ENCODE data around the gene RADIL. TPM values are rescaled to one million over a fixed set of nuclear protein-coding genes. Genes with fewer than 3 reads are reported as not detected.
"Not testable (repeated sequence)": the region's sequence is repeated elsewhere in the genome, so short reads cannot be mapped to it uniquely, and the experiment has no call there.

Gene RADIL
- total RNA-seq, 4 donors from 2014 or later: 1.5 to 2.6 (median 2.1) TPM

DNA sequence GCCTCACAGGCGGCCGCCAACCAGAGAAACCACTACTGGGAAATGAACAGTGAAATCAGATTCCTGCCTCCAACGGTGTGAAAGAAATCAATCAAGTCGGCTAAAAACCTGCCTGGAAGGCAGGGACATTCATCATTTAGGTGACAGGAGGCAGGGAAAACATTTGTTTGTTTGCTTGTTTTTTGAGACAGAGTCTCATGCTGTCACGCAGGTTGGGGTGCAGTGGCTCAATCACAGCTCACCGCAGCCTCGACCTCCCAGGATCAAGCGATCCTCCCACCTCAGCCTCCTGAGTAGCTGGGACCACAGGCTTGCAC, 77.6 kb downstream of the RADIL start:
- intact Hi-C loops (cut with DNase I; ENCODE audit: low total_unique reads): loop anchor here (10.0 kb wide), 1 partner anchor 79 kb away; the partner anchor contains the start of gene RADIL
- H3K4me3 ChIP-seq (ENCODE audit: low read depth, poor library complexity, severe bottlenecking): no peak overlapping the region
- no peak for TF ChIP-seq POLR2A (IDR thresholded peaks at IDR 0.05)
- TF ChIP-seq, protein P1, sequence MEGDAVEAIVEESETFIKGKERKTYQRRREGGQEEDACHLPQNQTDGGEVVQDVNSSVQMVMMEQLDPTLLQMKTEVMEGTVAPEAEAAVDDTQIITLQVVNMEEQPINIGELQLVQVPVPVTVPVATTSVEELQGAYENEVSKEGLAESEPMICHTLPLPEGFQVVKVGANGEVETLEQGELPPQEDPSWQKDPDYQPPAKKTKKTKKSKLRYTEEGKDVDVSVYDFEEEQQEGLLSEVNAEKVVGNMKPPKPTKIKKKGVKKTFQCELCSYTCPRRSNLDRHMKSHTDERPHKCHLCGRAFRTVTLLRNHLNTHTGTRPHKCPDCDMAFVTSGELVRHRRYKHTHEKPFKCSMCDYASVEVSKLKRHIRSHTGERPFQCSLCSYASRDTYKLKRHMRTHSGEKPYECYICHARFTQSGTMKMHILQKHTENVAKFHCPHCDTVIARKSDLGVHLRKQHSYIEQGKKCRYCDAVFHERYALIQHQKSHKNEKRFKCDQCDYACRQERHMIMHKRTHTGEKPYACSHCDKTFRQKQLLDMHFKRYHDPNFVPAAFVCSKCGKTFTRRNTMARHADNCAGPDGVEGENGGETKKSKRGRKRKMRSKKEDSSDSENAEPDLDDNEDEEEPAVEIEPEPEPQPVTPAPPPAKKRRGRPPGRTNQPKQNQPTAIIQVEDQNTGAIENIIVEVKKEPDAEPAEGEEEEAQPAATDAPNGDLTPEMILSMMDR (IDR thresholded peaks at IDR 0.05): no peak
- 64 to 71% methylated on average over 8 of the region's 8 CpGs for WGBS, 2 donors
- DNase-seq (ENCODE audit: low spot score in 2 of 2): no peak

DNA sequence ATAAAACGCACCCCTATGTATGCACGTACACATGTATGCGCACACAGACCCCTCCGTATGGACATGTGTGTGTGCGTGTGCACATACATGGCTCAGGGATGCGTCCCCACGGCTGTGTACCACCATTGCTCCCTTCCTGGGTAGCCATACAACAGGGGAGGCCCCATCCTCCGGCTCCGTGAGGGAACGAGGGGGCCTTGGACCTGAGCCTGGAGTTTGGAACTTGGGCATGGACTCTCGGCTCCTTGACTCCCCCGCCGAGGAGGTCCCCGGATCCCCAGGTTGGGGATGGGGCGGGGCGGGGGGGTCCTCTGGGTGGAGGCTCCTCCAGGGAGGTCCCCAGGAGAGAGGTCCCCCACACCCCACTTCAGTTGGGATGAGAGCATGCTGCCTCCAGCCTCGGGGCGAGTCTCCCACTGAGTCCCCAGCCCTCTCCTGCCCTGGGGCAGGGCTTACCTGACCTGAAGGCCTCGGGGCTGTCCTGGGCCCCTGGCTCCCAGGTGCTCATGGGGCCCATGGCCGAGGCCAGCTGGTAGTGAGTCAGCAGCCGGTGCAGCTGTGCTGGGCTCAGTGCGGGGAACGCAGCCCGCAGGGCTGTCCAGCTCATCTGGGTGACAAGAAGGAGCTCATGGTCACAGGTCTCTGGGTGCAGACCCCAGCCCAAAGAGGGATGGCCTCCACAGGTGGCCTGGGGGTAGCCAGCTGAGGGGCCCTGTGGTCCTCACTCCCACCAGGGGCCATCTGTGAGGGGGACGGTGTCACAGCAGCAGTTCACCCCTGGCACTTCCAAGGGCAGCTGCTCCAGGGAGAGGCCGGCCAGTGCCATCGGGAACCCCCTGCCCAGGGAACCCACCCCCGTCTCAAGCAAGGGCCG, 78.2 kb downstream of the RADIL start:
- 84 to 86% methylated on average over 25 to 26 of the region's 29 CpGs for WGBS, 2 donors
- H3K4me3 ChIP-seq (ENCODE audit: low read depth, poor library complexity, severe bottlenecking): no peak overlapping the region
- intact Hi-C loops (cut with DNase I; ENCODE audit: low total_unique reads): loop anchor here (10.0 kb wide), 1 partner anchor 79 kb away; the partner anchor contains the start of gene RADIL
- no peak for DNase-seq (ENCODE audit: low spot score in 2 of 2)
- TF ChIP-seq, protein P1 (IDR thresholded peaks at IDR 0.05): no peak
- TF ChIP-seq POLR2A (IDR thresholded peaks at IDR 0.05): no peak

DNA sequence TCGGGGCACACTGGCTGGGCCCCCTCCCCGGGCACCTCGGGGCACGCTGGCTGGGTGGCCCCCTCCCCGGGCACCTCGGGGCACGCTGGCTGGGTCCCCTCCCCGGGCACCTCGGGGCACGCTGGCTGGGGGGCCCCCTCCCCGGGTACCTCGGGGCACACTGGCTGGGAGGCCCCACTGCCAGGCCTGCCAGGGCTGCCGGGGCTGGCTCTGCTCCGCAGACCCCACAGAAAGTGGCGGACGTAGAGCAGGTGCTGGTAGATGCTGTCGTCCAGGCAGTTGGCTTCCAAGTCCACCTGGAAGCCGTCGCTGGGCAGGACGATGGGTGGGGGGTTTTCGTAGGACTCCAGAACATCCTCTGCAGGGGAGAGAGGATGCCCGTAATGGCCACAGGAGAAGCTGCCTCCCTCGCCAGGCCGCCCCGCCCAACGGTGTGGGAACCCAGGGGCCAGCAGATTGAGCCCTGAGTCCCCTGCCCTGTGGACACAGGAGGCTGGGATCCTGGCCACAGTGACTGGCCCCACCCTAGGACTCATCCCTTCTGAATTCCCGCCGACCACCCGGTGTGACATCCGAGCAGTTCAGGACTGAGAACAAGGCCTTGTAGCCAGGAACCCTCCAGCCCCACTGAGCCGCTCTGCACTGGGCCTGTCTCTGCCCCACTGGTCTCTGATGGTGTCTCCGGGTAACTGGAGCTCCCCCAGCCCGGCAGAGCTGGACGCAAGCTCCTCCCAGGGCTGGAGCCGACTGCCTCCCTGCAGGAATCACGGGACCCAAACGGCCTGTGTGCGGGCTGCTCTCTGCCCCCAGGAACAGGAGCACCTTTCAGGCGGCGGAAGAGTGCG, 79.9 kb downstream of the RADIL start:
- TF ChIP-seq, protein P1 (IDR thresholded peaks at IDR 0.05): no peak
- TF ChIP-seq POLR2A (IDR thresholded peaks at IDR 0.05): no peak
- no peak overlapping the region for H3K4me3 ChIP-seq (ENCODE audit: low read depth, poor library complexity, severe bottlenecking)
- 78 to 84% methylated on average over 27 to 37 of the region's 41 CpGs for WGBS, 2 donors
- DNase-seq (ENCODE audit: low spot score in 2 of 2): no peak
- intact Hi-C loops (cut with DNase I; ENCODE audit: low total_unique reads): loop anchor here (10.0 kb wide), 1 partner anchor 81 kb away; the partner anchor contains the start of gene RADIL

DNA sequence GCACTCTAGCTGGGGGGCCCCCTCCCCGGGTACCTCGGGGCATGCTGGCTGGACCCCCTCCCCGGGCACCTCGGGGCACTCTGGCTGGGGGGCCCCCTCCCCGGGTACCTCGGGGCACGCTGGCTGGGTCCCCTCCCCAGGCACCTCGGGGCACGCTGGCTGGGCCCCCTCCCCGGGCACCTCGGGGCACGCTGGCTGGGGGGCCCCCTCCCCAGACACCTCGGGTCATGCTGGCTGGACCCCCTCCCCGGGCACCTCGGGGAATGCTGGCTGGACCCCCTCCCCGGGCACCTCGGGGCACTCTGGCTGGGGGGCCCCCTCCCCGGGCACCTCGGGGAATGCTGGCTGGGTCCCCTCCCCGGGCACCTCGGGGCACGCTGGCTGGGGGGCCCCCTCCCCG, 80.9 kb downstream of the RADIL start:
- intact Hi-C loops (cut with DNase I; ENCODE audit: low total_unique reads): loop anchor here (10.0 kb wide), 1 partner anchor 82 kb away; the partner anchor contains the start of gene RADIL
- WGBS, 2 donors: 84% methylated on average over 6 of the region's 23 CpGs; no CpG with 5 or more reads in 1 of the 2 donors

DNA sequence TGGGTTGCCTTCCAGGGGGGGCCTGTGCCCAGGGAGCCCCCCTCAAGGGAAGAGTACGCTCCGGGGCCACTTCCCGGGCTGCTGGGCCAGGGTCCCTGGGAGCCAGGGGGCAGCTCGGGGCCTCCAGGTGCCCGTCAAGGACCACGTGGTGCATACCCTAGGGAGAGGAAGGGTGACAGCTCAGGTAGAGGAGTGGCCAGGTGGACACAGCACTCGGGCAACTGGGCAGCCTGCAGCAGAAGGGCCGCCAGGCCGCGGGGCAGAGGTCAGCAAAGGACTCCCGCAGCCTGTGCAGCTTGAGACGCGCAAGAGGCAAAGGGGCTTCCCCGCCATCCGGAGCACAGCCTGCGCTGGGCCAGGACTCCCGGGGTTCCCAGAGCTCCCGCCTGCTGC, 81.7 kb downstream of the RADIL start:
- no peak overlapping the region for H3K4me3 ChIP-seq (ENCODE audit: low read depth, poor library complexity, severe bottlenecking)
- intact Hi-C loops (cut with DNase I; ENCODE audit: low total_unique reads): loop anchor here (10.0 kb wide), 1 partner anchor 83 kb away; the partner anchor contains the start of gene RADIL
- 76 to 90% methylated on average over 11 to 17 of the region's 18 CpGs for WGBS, 2 donors
- no peak for DNase-seq (ENCODE audit: low spot score in 2 of 2)
- TF ChIP-seq, protein P1 (IDR thresholded peaks at IDR 0.05): no peak
- no peak for TF ChIP-seq POLR2A (IDR thresholded peaks at IDR 0.05)

More for the DNA sequence above, 80.9 kb downstream of the RADIL start:
- not testable (repeated sequence) for DNase-seq (ENCODE audit: low spot score in 2 of 2); H3K4me3 ChIP-seq (ENCODE audit: low read depth, poor library complexity, severe bottlenecking)

All from lower leg skin (tissue), 4 donors.